Activated naive CD4-positive, alpha-beta T cell treated with anti-CD3 and anti-CD28 coated beads, Interleukin-2, amount 50 U/mL, for 16 hours (primary cell): ENCODE results near the gene CCDC91.
"Not testable (repeated sequence)": the region's sequence is repeated elsewhere in the genome, so short reads cannot be mapped to it uniquely, and the experiment has no call there.

Experiments used
- DNase-seq: peaks from one replicate; pipeline ENCODE4 v3.0.0-alpha.2; 2020

The CCDC91 gene

DNA sequence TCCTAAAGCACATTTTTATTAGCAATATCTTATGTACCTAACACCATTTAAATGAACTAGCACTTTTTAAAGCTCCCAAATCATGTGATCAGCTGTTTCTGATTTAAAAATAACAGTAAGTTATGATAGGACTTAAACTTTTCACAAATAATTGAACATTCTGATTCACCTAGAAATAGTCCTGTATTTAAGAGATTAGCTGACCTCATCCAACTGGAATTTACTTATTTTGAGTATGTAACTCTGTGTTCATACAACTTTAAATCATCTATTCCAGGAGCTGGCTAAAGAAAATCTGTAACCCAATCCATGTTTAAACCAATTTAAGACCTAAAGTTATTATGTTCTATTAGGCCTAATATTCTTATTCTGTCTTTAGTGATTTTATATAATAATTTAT is 184.3 kb downstream of the CCDC91 start:
- DNase-seq, result no peak

DNA sequence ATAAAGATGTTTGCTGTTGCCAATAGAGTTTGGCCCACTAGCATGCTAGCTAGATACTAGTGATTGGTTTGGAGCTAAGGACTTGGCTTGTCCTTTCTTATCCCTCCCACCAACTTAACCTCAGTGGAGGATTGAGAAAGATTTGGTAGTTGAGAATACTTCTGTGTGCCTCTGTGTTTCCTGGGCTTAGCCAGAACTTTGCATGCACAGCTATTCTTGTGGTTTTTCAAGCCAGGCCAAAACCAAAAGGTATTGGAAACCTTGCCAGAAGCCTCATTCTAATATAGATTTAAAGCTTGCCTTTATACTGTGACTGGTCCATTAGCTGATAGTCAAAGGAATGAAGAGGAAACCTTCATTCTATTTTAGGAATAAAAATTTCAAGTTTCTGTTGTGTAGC is 188.5 kb downstream of the CCDC91 start:
- no peak for DNase-seq

DNA sequence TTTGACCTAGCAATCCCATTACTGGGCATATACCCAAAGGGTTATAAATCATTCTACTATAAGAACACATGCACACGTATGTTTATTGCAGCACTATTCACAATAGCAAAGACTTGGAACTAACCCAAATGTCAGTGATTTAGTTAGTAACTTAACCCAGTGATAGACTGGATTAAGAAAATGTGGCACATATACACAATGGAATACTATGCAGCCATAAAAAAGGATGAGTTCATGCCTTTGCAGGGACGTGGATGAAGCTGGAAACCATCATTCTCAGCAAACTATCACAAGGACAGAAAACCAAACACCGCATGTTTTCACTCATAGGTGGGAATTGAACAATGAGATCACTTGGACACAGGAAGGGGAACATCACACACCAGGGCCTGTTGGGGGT is 189.5 kb downstream of the CCDC91 start:
- DNase-seq, result not testable (repeated sequence)

DNA sequence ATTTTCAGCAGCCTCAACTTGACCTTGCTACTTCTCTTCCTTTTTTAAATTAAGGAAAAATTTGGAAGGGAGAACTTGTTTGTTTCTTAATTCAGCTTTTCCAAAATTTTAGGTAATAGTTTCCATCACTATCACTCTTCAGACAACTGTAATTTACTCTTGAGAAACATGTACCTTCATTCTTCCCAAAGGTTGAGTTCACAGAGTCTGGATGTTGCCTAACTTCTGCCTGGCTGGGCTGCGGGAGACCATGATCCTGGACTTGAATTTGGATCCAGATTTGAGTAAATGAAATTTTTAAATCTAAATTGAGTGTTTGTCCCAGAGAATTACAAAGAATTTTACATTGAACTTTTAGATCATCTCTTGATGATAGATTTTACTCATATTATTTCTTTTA is 193.1 kb downstream of the CCDC91 start:
- DNase-seq, result no peak

DNA sequence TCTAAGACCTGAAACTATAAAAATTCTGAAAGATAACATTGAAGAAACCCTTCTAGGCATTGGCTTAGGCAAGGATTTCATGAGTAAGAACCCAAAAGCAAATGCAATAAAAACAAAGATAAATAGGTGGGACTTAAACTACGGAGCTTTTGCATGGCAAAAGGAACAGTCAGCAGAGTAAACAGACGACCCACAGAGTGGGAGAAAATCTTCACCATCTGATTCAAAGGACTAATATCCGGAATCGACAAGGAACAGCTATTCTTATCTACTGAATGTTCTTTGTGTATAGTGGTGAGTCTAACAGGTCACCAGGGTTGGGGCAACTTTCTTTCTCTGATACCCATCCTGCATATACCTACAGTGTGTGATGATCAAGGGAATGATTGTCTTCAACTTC is 198.6 kb downstream of the CCDC91 start:
- DNase-seq, result no peak

DNA sequence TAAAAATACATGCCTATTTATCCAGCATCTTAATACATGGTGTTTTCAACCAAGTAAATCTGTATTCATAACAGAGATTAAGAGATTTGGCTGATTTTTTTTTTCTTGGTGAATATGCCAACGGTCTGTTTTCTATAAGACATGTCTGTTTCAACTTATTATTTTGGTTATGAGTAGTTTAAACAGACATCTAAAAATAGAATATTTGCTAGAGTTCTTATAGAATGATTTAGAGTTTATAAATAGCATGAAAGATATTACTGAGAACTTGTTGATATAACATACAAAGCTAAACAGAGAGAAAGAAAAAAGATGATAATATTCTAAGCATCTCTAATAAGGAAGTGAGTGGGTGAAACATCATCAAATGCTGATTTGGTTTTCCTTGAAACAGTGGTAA is 199.9 kb downstream of the CCDC91 start:
- no peak for DNase-seq

DNA sequence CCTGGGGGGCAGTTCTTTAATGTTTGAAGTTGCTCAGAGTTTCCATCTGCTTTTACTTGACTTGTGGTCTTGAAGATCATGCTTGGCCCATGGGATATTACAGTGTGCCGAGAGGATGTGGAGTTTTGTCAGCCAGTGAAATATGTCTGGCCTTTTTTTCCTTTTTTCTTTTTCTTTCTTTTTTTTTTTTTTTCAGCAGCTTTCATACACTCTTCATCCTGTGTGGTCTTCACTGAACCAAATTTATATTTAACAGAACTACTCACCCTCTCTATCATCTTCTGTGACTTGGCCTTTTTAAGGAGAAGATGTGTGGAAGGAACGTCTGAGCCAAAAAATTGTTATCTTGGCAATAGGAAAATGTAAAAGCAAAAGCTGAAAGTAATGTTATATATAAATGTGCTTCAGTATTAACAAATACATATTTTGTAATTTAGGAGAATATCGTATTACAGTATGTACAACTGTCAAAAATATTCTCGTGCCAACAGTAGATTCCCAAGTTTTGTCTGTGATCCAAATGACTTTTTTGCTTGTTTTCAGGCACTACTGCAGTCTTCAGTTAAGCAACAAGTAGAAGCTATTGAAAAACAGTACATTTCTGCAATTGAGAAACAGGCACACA is 200.6 kb downstream of the CCDC91 start:
- DNase-seq, result no peak

DNA sequence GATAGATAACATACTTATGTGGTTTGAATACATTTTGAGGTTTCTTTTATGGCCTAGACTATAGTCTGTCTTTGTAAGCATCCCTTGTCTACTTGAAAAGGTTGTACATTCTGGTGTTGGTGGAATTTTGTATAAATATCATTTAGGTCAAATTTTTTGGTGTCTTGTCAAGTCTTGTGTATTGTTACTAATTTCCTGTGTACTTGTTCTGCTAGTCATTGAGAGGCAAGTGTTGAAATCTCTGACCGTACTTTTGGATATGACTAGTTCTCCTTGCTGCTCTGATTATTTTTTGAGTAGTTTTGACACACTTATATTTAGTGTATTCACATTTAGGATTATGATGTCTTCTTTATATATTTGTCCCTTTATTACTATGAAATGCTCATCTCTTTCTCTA is 219.6 kb downstream of the CCDC91 start:
- no peak for DNase-seq

DNA sequence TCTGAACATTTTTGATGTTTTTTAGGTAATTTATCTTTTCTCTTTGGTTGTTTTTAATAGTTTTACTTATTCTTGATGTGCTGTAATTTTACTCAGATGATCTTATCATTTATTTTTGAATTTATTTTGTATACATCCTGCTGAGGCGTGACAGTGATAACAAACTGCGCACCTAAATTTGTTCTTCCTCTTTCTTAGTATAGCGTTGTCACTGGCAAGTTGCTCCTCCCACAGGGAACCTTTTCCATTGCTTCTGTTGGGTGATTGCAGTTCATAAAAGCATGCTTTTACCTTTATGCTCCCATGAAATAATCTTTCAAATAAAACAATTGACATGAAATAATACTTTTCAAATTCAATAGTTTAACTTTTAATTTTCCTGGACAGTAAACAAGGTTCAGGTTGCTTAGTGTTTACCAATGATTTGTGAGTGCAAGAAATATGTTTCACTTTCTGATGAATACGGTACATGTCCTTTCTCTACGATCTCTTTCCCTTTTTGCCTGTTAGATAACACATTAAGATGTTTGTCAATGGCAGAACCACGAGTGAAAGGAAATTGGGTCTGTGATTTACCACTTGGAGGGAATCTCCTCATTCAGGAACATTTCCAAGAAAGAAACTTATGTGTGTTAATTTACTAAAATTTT is 223.3 kb downstream of the CCDC91 start:
- no peak for DNase-seq

DNA sequence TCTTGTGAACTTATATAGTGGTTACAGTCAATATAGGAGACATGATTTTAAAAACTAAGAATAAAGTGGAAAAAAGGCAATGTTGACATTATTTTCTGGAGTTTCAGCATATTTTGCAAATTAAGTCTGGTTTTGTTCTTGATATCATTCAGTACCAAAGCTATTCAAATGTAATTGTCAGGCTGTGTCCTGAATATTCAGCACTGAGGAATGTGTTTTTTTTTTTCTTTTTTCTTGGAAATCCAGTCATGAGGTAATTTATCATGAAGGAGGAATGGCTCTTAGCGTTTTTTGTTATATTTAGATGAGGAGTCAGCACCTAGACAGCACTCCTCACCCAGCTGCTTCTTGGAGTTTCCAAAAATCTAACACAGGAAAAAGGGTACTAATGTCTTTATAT is 225.5 kb downstream of the CCDC91 start:
- DNase-seq, result no peak

DNA sequence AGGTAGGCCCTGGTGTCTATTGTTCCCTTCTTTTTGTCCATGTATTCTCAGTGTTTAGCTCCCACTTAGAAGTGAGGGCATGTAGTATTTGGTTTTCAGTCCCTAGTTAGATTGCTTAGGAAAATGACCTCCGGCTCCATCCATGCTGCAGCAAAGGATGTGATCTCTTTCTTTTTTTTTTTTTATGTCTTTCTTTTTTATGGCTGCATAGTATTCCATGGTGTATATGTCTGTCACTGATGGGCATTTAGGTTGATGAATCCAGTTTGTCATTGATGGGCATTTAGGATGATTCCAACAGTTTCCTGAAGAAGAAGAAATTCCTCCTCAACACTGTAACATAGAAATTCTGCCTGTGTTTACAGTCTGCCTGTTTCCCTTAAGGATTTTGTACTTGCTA is 231.1 kb downstream of the CCDC91 start:
- no peak for DNase-seq

DNA sequence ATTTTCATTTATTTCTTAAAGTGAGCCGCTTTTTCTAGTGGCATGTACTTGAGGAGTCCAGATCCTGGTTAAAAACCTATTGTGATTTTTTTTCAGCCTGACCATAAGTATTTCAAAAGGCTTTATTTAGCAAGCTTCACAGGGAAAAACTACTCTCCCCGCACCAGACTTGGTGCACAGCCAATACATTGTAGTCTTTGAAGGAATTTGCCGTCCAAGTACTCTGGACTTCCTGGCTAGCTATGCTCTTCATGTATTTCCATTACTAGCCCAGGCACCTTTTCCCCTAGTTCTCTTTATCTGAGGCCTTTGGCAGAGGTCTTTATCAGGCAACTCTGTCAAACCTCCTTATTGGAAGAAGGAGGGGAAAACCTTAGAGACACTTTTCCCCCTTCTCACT is 234.7 kb downstream of the CCDC91 start:
- DNase-seq, result no peak

DNA sequence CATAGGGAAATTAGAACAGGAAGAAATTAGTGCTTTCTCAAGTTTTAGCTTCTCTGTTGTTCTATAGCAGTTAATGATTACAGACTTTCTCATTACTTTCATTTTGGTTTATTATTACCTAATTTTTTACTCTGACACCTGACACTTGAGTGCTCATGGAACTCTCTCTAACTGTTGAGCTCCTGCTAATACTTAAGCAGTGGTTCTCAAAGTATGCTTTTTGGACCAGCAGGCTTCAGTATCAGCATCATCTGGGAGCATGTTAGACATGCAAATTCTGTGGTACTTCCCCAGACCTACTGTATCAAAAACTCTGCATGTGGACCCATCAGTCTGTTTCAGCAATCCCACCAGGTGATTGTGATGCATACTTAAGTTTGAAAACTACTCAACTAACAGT is 235.3 kb downstream of the CCDC91 start:
- DNase-seq, result no peak

DNA sequence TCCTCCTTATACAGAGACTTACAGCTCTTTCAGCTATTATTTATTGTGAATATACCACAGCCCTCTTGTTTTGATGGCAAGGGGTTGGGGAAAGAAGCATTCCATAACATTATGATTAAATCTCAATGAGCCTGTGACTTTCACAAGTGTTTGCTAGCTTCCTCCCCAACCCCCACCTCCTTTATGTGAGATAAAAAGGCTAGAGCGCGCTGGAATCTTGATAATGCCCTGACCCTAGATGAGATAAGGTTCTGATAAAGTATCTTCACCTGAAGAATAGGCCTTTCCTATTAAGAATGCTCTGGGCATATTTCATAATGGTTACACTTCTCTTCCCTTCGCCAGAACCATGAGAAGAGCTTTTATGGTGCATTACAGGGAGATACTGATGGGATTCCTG is 236.8 kb downstream of the CCDC91 start:
- no peak for DNase-seq

DNA sequence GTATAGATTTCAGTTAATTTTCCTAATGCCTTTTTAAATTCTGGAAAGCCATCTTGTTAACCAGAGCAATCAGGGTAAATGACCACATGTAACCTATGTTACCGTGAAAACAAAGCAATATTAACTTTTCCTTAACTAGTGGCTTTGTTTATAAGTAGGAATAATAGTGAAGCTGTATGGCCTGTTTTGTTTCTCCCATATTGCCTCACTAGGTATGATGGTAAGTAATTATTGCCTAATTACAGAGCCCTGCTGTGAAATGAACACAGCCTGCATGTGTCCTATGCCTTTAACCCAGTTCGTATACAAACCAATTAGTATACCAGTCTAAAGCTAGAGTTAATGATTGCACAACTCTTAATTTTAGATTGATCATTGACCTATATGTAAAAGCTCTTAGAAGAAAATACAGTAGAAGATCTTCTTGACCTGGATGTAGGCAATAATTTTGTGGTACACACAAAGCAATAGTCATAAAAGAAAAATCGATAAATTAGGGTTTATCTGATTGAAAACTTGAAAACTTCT is 249.9 kb downstream of the CCDC91 start:
- DNase-seq, result no peak

DNA sequence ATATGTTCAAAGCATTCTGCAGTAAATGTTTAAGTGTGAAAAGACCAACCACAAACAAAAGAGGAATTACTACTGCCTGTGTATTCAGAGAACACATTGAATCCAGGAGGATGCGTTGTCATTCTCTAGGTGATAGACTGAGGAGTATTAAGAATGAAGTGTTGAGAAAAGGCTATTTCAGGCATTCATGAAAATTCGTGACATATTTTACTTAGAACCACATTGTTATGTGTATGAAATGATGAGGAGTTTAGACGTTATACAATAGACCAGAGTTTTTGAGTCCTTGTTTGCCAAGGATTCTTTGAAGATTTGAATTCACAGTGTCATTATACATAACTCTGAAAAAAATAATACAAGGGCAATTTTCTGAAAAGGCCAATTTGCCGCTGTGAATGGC is 251.8 kb downstream of the CCDC91 start:
- no peak for DNase-seq

DNA sequence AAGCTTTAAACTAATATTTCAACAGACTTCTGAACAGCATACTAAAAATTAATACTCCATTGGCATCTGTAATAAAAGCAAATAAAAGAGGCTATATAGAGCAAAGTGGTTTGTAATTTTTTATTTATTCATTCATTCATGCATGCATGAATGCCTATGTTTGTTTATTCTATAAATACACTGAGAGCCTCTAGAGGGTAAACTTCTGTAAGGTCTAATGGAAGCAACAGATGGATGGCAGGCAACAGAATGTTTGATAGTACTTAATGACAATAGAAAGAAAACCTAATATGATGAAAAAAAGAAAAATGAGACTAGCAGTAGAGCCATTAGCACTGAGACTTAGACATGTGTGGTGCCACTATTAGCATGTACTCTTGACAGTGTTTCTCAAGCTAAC is 253.1 kb downstream of the CCDC91 start:
- no peak for DNase-seq

DNA sequence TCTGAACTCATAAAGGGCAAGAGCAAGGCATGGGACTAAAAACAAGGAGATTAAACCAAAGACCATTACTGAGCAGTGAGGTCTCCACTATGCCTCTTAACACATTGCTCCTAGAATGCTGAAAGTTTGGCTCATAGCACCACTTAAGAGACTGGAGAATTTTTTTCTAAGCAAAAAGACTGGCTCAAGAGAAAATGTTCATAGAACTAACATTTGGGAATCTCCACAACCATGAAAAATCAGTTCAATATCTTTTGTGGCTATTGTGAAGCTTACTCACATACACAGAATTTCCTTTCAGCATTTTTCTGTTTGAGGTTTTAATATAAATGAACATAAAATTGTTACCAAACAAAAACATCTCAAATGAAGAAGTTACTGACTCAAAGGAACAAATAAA is 255.8 kb downstream of the CCDC91 start:
- no peak for DNase-seq

DNA sequence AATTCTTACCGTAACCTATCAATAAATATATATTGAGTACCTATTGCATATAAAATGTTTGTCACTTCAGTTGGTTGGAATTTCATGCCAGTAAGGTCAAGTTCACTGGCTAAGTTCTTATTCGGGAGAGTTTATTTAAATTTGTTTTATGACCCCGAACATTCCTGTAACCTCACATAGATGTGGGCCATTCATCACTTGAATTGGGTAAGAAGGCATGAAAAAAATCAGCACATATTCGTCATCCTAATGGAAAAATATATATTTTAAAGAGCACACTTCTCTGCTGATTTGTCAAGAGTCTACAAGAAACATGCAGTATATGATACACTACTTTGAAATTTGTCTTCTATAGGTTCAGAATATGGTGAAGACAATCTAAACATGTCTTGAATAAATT is 263.4 kb downstream of the CCDC91 start:
- no peak for DNase-seq

DNA sequence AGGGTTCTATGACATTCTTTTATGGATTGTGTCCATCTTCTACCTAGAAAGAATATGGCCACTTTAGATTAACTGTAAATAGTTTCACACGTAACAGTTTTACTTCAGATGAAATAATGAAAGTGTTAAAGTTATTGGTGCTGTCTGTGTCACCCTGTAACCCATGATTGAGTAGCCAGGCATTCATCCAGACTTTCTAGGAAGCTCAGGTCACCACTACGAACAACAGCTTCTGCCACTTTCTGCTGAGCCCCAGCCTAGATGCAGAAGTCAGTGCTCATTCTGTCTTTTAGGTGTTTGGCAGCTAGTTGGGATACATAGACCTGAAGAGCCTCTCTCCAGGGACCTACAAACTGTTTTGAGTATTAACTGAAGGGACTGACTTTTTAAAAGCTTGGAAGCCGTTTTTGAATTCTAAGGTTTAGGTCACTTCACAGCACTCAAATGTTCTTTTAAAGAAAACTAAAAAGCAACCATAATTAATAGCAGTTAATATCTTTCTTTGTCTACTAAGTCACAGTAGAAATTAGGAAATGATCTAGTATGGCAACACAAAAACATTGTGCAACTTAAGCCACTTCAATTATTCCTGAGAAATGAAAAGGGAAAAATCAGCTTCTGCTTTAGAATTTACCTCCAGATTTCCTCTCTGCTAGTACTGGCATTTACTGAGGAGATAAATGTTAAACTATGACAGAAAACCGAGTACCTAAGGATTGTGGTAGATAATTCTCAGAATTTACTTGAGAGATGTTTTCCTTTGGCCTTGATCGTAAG is 266.9 kb downstream of the CCDC91 start:
- no peak for DNase-seq

DNA sequence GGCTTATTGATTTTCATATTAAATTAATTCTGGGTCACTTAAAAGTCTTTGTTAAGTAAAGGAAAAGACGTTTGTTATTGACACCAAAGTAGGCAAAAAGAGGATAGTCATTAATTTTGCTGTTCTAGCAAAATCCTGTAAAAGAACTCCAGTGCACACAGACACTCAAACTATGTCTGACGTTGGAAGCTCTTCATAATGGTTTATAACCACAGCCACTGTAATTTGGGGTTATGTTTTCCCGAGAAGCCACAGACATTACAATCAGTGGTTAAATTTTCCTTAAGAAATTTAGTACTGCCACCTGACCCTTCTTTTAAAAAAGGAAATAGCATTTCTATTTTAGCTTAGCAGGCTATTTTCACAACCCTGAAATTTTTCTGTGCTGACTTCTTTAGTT is 267.5 kb downstream of the CCDC91 start:
- DNase-seq, result no peak

DNA sequence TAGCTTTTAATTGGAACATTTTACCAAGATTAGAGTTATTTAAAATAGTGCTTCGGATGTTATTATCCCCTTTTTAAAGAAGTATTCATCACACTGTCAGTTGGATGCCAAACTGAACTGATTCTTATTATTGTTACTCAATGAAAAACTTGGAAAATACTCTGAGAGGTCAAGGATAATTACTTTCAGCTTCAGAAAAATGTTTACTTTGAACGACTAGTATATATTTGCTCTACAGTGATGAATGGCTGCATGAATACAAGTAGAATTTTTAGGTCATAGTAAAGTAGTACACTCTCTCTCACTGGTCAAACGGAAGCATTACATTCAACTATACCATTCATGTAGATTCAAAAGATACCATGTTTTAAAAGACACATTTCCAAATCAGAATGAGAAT is 269.2 kb downstream of the CCDC91 start:
- DNase-seq, result no peak

DNA sequence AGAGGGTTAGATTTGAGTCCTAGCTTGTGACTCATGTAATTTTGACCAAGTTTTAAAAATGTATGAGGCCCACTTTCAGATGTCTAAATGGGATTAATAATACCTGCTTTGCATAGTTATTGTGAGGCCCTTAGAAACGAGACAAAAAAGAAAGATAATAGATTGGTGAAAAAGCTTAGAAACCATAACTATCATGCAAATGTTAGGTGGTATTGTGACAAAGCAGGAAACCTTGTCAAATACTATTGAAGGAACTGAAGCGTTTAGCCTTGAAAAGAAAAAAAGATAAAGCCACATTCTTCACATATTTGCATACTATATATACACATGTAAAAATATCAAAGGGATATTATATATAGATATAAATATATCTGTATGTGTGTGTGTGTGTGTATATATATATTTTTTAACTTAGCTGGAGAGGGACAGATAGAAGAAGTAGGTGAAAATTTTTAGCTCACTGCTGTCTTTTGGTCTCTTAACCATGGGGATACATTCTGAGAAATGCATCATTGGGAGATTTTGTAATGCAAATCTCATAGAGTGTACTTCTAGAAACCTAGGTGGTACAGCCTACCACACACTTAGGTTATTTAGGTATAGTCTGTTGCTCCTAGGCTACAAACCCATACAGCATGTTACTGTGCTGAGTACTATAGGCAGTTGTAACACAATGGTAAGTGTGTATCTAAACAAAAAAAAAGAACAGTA is 270.3 kb downstream of the CCDC91 start:
- DNase-seq, result no peak

DNA sequence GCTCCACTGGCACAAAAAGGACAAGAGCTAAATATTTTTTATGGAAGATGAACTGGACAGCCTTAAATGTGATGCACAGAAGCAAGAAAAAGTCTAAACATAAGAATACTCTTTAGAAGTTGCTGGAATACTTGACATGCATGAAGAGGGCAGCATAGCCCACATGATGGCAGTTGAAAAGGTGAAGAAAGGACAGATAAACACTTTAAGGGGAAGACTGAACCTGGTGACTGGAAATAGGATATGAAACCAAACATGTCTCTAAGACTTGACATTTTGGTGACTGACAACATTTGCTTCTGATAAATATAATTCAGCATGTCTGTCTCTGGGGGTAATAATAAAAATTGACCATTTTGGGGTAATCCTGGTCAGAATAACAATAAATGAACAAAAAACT is 273.1 kb downstream of the CCDC91 start:
- DNase-seq, result no peak
